Peyer's patch (tissue), 4 donors: ENCODE measurements around the gene CACNA2D1. TPM values are rescaled to one million over a fixed set of nuclear protein-coding genes. Genes with fewer than 3 reads are reported as not detected.
A peak's percentile ranks its signal among the peaks of the same experiment; 100 is the strongest.

ENCODE experiments used
- DNase-seq, 3 donors: peaks; one replicate each; pipeline ENCODE4 v3.0.0-alpha.2; 2017 to 2019
- H3K27ac ChIP-seq, 4 donors: fragments of 200-600 bp; sonication (generic); one replicate each; pipeline ENCODE4 v1.5.1; 2016 to 2019
- H3K27me3 ChIP-seq, 2 donors: fragments of 200-600 bp; sonication (generic); one replicate each; pipeline ENCODE4 v1.5.1; 2019
- H3K36me3 ChIP-seq, 3 donors: fragments of 200-600 bp; sonication (generic); one replicate each; pipeline ENCODE4 v1.5.1; 2016 to 2019
- H3K4me1 ChIP-seq, 4 donors: fragments of 200-600 bp; sonication (generic); one replicate each; pipeline ENCODE4 v1.5.1; 2016 to 2019
- H3K4me3 ChIP-seq, 4 donors: fragments of 200-600 bp; sonication (generic); 1 replicate in 3 of 4; 2 replicates in 1 of 4; pipeline ENCODE4 v1.5.1; 2016 to 2019; ENCODE audit warnings: mild to moderate bottlenecking in 1 of 4
- H3K9me3 ChIP-seq, 4 donors: fragments of 200-600 bp; sonication (generic); one replicate each; pipeline ENCODE4 v1.5.1; 2016 to 2019; ENCODE audit warnings: mild to moderate bottlenecking in 1 of 4
- CTCF ChIP-seq, 6 experiments: fragments of 450-650 bp in 4 of 6; fragments of 200-600 bp in 2 of 6; sonication (generic) in 1 of 6; IDR thresholded peaks; one replicate each; pipeline ENCODE4 v1.5.1; 2017 to 2019; ENCODE audit warnings: antibody characterized with exemption in 6 of 6, mild to moderate bottlenecking in 3 of 6, moderate library complexity in 1 of 6
- POLR2A ChIP-seq, 2 donors: fragments of 450-650 bp; IDR thresholded peaks; one replicate each; pipeline ENCODE4 v1.5.1; 2017; ENCODE audit warnings: antibody characterized with exemption in 2 of 2, mild to moderate bottlenecking in 2 of 2, moderate library complexity in 2 of 2
- total RNA-seq, 4 donors: library from RNA; depleted of rRNA; stranded (reverse); fragments of >200 nt; gene quantifications; one replicate each; pipeline ENCODE4 v1.1.0, GENCODE V29; 2016

The CACNA2D1 gene
- 10 to 100 TPM in 2 of 4 donors, 1 to 10 TPM in 2; 5.5 to 85.0 (median 11.5) TPM for total RNA-seq

- H3K27me3 ChIP-seq = no peaks in the 10 kb centered on the region
- peak; percentile 19 to 64 (median 62) for DNase-seq
- no peak for TF ChIP-seq CTCF (IDR thresholded peaks at IDR 0.05)
- TF ChIP-seq POLR2A (IDR thresholded peaks at IDR 0.05) = no peak
- H3K36me3 ChIP-seq = no peaks in the 10 kb centered on the region
- no peaks in the 10 kb centered on the region for H3K9me3 ChIP-seq
- peak within 1 kb of the TSS; percentile 64 to 89 (median 76) for H3K27ac ChIP-seq
- H3K4me1 ChIP-seq = peaks cover 0 to 5% (median 1%) of the 10 kb centered on the region in 4 donors
- H3K4me3 ChIP-seq = peak within 1 kb of the TSS; percentile 37 to 68 (median 54)
Measured at GRCh38 chr7:82443547-82444219, at the start of gene CACNA2D1. Gene CACNA2D1 (minus strand): TSS chr7:82443777.

GRCh38 chr7:82481499-82482097 is 38.0 kb upstream of the CACNA2D1 start:
- TF ChIP-seq POLR2A (IDR thresholded peaks at IDR 0.05) (no peak), CTCF (IDR thresholded peaks at IDR 0.05) (peak in 5 of 6 experiments; percentile 42 to 71 (median 46))
- Histone ChIP-seq H3K9me3 (no peaks in the 10 kb centered on the region), H3K27me3 (no peaks in the 10 kb centered on the region), H3K36me3 (no peaks in the 10 kb centered on the region), H3K4me1 (no peaks in the 10 kb centered on the region), H3K27ac (no peak overlapping the region), H3K4me3 (no peak overlapping the region)
- DNase-seq = no peak

DNA sequence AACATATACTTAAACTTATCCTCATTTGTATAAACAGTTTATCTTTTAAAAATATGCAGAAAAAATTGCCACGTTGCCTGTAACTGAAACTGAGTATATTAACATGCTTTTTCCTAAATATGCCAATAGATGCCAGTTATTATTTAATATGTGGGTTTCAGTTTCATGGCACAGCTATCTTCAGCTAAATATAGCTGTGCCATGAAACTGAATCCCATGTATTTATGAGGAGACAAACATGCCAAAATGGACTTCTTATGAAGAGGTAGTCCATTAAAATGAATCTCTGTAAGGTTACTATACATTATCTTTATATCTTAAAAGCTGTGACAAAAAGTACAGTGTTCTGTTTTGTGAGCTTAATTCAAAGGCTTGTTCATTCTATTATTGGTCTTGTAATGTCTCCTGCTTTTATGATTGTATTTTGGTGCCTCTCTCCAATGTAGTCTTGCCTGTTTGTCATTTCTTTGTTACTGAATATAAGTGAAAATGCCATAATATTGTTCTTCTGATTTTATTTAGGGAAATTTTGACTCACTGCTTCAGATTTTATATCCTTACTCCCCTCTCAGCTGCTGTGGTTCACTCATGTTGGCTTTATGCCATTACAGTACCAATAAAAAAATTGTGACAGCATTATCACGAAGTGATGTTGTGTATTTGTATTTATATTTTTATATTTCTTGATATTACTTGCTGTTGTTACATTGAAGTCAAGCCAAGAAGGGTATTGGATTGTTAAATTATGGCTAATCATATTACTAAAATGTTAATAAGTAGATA is 34.3 kb upstream of the CACNA2D1 start:
- Histone ChIP-seq H3K4me1 (no peaks in the 10 kb centered on the region), H3K9me3 (no peaks in the 10 kb centered on the region), H3K27me3 (no peaks in the 10 kb centered on the region), H3K4me3 (no peak overlapping the region), H3K27ac (no peak overlapping the region), H3K36me3 (no peaks in the 10 kb centered on the region)
- no peak for DNase-seq
- TF ChIP-seq CTCF (IDR thresholded peaks at IDR 0.05) (no peak), POLR2A (IDR thresholded peaks at IDR 0.05) (no peak)

DNA sequence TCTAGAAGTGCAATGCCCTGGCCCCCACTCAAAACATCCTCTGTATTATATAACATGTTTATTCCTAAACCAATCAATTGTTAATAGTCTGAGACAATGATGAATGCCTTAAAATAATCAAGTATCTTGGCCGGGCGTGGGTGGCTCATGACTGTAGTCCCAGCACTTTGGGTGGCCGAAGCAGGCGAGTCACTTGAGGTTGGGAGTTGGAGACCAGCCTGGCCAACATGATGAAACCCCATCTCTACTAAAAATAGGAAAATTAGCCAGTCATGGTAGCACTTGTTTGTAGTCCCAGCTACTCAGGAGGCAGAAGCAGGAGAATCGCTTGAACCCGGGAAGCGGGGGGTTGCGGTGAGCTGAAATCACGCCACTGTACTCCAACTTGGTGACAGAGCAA is 29.4 kb upstream of the CACNA2D1 start:
- Histone ChIP-seq H3K27me3 (no peaks in the 10 kb centered on the region), H3K9me3 (no peaks in the 10 kb centered on the region), H3K36me3 (no peaks in the 10 kb centered on the region), H3K4me1 (no peaks in the 10 kb centered on the region), H3K4me3 (no peak overlapping the region), H3K27ac (no peak overlapping the region)
- no peak for DNase-seq
- TF ChIP-seq POLR2A (IDR thresholded peaks at IDR 0.05) (no peak), CTCF (IDR thresholded peaks at IDR 0.05) (no peak)

GRCh38 chr7:82471351-82472020 is 27.9 kb upstream of the CACNA2D1 start:
- H3K27ac ChIP-seq = no peak overlapping the region
- DNase-seq = no peak
- no peaks in the 10 kb centered on the region for H3K4me1 ChIP-seq
- no peak overlapping the region for H3K4me3 ChIP-seq
- TF ChIP-seq CTCF (IDR thresholded peaks at IDR 0.05) (no peak), POLR2A (IDR thresholded peaks at IDR 0.05) (no peak)
- no peaks in the 10 kb centered on the region for H3K27me3 ChIP-seq
- H3K36me3 ChIP-seq = no peaks in the 10 kb centered on the region
- no peaks in the 10 kb centered on the region for H3K9me3 ChIP-seq
